ENCODE results near the gene RNASE4. TPM values are rescaled to one million over a fixed set of nuclear protein-coding genes. Genes with fewer than 3 reads are reported as not detected.

RNASE4 gene
- total RNA-seq, 2 experiments from 2014 or later = 0.11 to 0.38 TPM

DNA sequence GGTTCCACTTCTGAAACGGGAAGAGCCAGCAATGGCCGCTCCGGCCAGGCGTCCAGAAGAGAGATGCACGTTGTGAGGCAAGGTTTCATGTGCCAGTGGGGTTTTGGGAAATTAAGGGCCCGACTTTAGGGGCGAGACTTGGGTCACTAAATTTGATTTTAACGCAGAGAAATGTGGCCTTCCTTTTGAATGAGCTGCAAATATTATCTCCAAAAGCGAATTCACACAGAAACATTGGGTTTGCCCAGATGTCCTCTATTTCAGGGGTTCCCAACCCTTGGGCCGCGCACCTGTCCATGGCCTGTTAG, 2.3 kb upstream of the RNASE4 start:
- Mint-ChIP-seq H3K9me3 (no peaks in the 10 kb centered on the region), H3K4me3 (no peak overlapping the region), H3K27me3 (peaks cover 7% of the 10 kb centered on the region), H3K4me1 (ENCODE audit: low read depth) (peaks cover 5% of the 10 kb centered on the region), H3K36me3 (ENCODE audit: low read depth) (peaks cover 4% of the 10 kb centered on the region), H3K27ac (no peak overlapping the region)
- H3K9me3 ChIP-seq (ENCODE audit: control insufficient read depth in 1 of 2, insufficient read depth in 1 of 2, low read length in 2 of 2) = no peaks in the 10 kb centered on the region
- peak overlapping the region; percentile 79 for H3K4me3 ChIP-seq (ENCODE audit: low read length)
- TF ChIP-seq CTCF (IDR thresholded peaks at IDR 0.05) = no peak
- H3K36me3 ChIP-seq (ENCODE audit: insufficient read depth, low read length) = no peaks in the 10 kb centered on the region
- intact Hi-C loops (cut with DNase I, micrococcal nuclease) = loop anchor here (2.0 to 5.0 kb wide), 5 partner anchors 50 to 340 kb away; partner anchors contain the start of genes OSGEP (in 2 of the 2), PARP2 (in 2 of the 2) and APEX1 (in 1 of the 2)
- ChIA-PET CTCF (interaction anchor here (0.8 to 4.1 kb wide), 9 partner anchors 9 to 354 kb away, joined by 3 to 27 read pairs (median 4); no protein-coding TSS in a partner anchor), POLR2A (interaction anchor here (0.7 to 5.1 kb wide), 26 partner anchors 9 to 376 kb away, joined by 3 to 85 read pairs (median 8); partner anchors contain the start of genes APEX1, CCNB1IP1, OSGEP and PARP2)
- H3K27ac ChIP-seq (ENCODE audit: low read depth in 1 of 2, low read length in 2 of 2) = peak overlapping the region; percentile 94 to 95
- H3K27me3 ChIP-seq (ENCODE audit: control insufficient read depth in 1 of 2, insufficient read depth in 2 of 2, low read length in 2 of 2) = no peaks in the 10 kb centered on the region
- no peak for ATAC-seq (ENCODE audit: poor library complexity)
- peaks cover 53% of the 10 kb centered on the region for H3K4me1 ChIP-seq (ENCODE audit: insufficient read depth, low read length)
- no peak for DNase-seq

- intact Hi-C loops (cut with DNase I, micrococcal nuclease) = loop anchor here (1.0 to 5.0 kb wide), 8 partner anchors 9 to 340 kb away; partner anchors contain the start of genes OSGEP (in 2 of the 2), PARP2 (in 2 of the 2) and APEX1 (in 1 of the 2)
- Histone ChIP-seq H3K9me3 (ENCODE audit: control insufficient read depth in 1 of 2, insufficient read depth in 1 of 2, low read length in 2 of 2) (no peaks in the 10 kb centered on the region), H3K36me3 (ENCODE audit: insufficient read depth, low read length) (no peaks in the 10 kb centered on the region), H3K4me3 (ENCODE audit: low read length) (peak overlapping the region; percentile 79), H3K27ac (ENCODE audit: low read depth in 1 of 2, low read length in 2 of 2) (peak overlapping the region; percentile 94 to 95), H3K4me1 (ENCODE audit: insufficient read depth, low read length) (peaks cover 53% of the 10 kb centered on the region), H3K27me3 (ENCODE audit: control insufficient read depth in 1 of 2, insufficient read depth in 2 of 2, low read length in 2 of 2) (no peaks in the 10 kb centered on the region)
- peak; percentile 62 to 93 (median 74) for DNase-seq
- H3K4me3 Mint-ChIP-seq = no peak overlapping the region
- ATAC-seq (ENCODE audit: poor library complexity) = peak; percentile 60
- no peaks in the 10 kb centered on the region for H3K9me3 Mint-ChIP-seq
- ChIA-PET POLR2A (interaction anchor here (0.8 to 5.1 kb wide), 21 partner anchors 8 to 376 kb away, joined by 3 to 85 read pairs (median 10); partner anchors contain the start of genes APEX1, CCNB1IP1, OSGEP and PARP2), CTCF (interaction anchor here (0.8 to 4.1 kb wide), 11 partner anchors 9 to 340 kb away, joined by 3 to 27 read pairs (median 6); no protein-coding TSS in a partner anchor)
- H3K27ac Mint-ChIP-seq = no peak overlapping the region
- H3K4me1 Mint-ChIP-seq (ENCODE audit: low read depth) = peaks cover 5% of the 10 kb centered on the region
- peaks cover 4% of the 10 kb centered on the region for H3K36me3 Mint-ChIP-seq (ENCODE audit: low read depth)
- TF ChIP-seq CTCF (IDR thresholded peaks at IDR 0.05) = no peak
- peaks cover 7% of the 10 kb centered on the region for H3K27me3 Mint-ChIP-seq
These were observed 1.8 kb upstream of the RNASE4 start for GRCh38 chr14:20682435-20683124.

DNA sequence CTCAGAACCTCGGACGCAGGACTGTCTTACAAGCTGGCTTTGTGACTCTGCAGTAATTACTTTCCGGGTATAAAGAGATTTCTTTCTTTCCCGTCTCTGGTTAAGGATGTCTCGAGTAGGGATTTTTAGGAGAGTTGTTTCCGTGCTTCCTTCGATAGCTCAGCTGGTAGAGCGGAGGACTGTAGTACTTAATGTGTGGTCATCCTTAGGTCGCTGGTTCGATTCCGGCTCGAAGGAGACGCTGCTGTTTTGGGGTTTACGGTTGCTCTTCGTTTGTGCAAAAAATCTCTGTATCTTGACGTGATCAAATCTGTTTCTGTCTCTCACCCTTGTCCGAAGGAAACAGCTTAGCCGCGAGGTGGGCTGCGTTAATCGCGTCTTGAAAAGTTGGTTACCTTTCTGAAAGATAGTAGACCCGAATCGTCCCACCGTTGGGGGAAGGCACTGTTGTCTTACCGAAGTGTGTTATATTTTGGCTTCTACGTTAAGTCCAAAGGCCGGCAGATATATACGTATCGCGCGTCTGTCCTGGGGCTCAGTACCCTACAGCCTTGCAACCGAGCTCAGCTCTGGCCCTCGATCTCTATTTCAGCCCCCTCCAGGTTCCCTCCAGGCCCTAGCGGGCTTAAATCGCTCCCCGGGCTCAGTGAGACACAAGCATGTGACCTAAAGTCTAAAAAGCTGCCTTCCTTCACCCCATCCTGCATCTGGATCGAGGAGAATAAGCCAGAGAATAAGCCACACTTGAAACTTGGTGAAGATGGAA, 1.1 kb upstream of the RNASE4 start:
- Mint-ChIP-seq H3K36me3 (ENCODE audit: low read depth) (peaks cover 4% of the 10 kb centered on the region), H3K4me1 (ENCODE audit: low read depth) (peaks cover 5% of the 10 kb centered on the region), H3K27ac (no peak overlapping the region), H3K27me3 (peaks cover 7% of the 10 kb centered on the region), H3K4me3 (no peak overlapping the region), H3K9me3 (no peaks in the 10 kb centered on the region)
- ChIA-PET POLR2A (interaction anchor here (0.6 to 5.1 kb wide), 20 partner anchors 15 to 355 kb away, joined by 3 to 85 read pairs (median 6); partner anchors contain the start of genes APEX1, CCNB1IP1, NDRG2 and OSGEP), CTCF (interaction anchor here (1.1 to 3.2 kb wide), 6 partner anchors 20 to 340 kb away, joined by 4 to 14 read pairs (median 7); no protein-coding TSS in a partner anchor)
- peak; percentile 45 for ATAC-seq (ENCODE audit: poor library complexity)
- no peaks in the 10 kb centered on the region for H3K27me3 ChIP-seq (ENCODE audit: control insufficient read depth in 1 of 2, insufficient read depth in 2 of 2, low read length in 2 of 2)
- TF ChIP-seq CTCF (IDR thresholded peaks at IDR 0.05) = no peak
- peaks cover 53% of the 10 kb centered on the region for H3K4me1 ChIP-seq (ENCODE audit: insufficient read depth, low read length)
- H3K4me3 ChIP-seq (ENCODE audit: low read length) = peak overlapping the region; percentile 79
- no peaks in the 10 kb centered on the region for H3K36me3 ChIP-seq (ENCODE audit: insufficient read depth, low read length)
- DNase-seq = peak; percentile 65 to 91 (median 73)
- H3K9me3 ChIP-seq (ENCODE audit: control insufficient read depth in 1 of 2, insufficient read depth in 1 of 2, low read length in 2 of 2) = no peaks in the 10 kb centered on the region
- intact Hi-C loops (cut with DNase I, micrococcal nuclease) = loop anchor here (1.0 to 5.0 kb wide), 8 partner anchors 8 to 341 kb away; partner anchors contain the start of genes OSGEP (in 2 of the 2), PARP2 (in 2 of the 2) and APEX1 (in 1 of the 2)
- H3K27ac ChIP-seq (ENCODE audit: low read depth in 1 of 2, low read length in 2 of 2) = peak overlapping the region; percentile 94 to 95

Data from CD4-positive, alpha-beta T cell (primary cell).